Astrocyte (in vitro differentiated cells and primary cell): ENCODE measurements around the gene KLK7. TPM values are rescaled to one million over a fixed set of nuclear protein-coding genes. Genes with fewer than 3 reads are reported as not detected.

Experiments
- DNase-seq: peaks from one replicate; pipeline ENCODE4 v3.0.0-alpha.2; 2010; ENCODE audit warnings: low read depth
- FAIRE-seq: peaks from 2 replicates; lab custom pipeline; 2011; peaks lifted over from hg19 to GRCh38; lab: Jason Lieb, UNC
- H2AFZ ChIP-seq: 2 replicates; pipeline ENCODE4 v1.6.0; 2012; ENCODE audit warnings: low read depth, low read length, inconsistent platforms
- H3K27ac ChIP-seq: 2 replicates; pipeline ENCODE4 v1.5.1; 2011; ENCODE audit warnings: low read depth, low read length, inconsistent platforms
- H3K27me3 ChIP-seq: 2 replicates; pipeline ENCODE4 v1.6.0; 2011; ENCODE audit warnings: low read length, inconsistent platforms; ENCODE audit not compliant: insufficient read depth
- H3K36me3 ChIP-seq: 2 replicates; pipeline ENCODE4 v1.5.1; 2011; ENCODE audit warnings: low read length, inconsistent platforms; ENCODE audit not compliant: insufficient read depth
- H3K4me1 ChIP-seq: 2 replicates; pipeline ENCODE4 v1.5.1; 2011; ENCODE audit warnings: low read length, inconsistent platforms; ENCODE audit not compliant: insufficient read depth
- H3K4me2 ChIP-seq: 2 replicates; pipeline ENCODE4 v1.6.0; 2012; ENCODE audit warnings: low read length, inconsistent platforms
- H3K4me3 ChIP-seq: 2 replicates; pipeline ENCODE4 v1.5.1; 2011; ENCODE audit warnings: low read depth, mild to moderate bottlenecking, low read length, inconsistent platforms; ENCODE audit not compliant: insufficient read depth
- H3K79me2 ChIP-seq: 2 replicates; pipeline ENCODE4 v1.6.0; 2012; ENCODE audit warnings: mild to moderate bottlenecking, low read length, inconsistent platforms; ENCODE audit not compliant: insufficient read depth
- H3K9ac ChIP-seq: 2 replicates; pipeline ENCODE4 v1.6.0; 2012; ENCODE audit warnings: mild to moderate bottlenecking, low read length, inconsistent platforms
- H3K9me3 ChIP-seq: 2 replicates; pipeline ENCODE4 v1.5.1; 2012; ENCODE audit warnings: low read depth, mild to moderate bottlenecking, low read length, inconsistent platforms; ENCODE audit not compliant: insufficient read depth
- H4K20me1 ChIP-seq: 2 replicates; pipeline ENCODE4 v1.6.0; 2012; ENCODE audit warnings: low read length, inconsistent platforms; ENCODE audit not compliant: insufficient read depth
- H3K27ac Mint-ChIP-seq: one replicate; pipeline ENCODE4 v1.8.0; 2021; ENCODE audit warnings: mild to moderate bottlenecking, mixed read lengths; ENCODE audit not compliant: unreplicated experiment
- H3K27me3 Mint-ChIP-seq: one replicate; pipeline ENCODE4 v1.8.0; 2021; ENCODE audit warnings: low read depth, mixed read lengths; ENCODE audit not compliant: unreplicated experiment
- H3K36me3 Mint-ChIP-seq: one replicate; pipeline ENCODE4 v1.8.0; 2021; ENCODE audit warnings: low read depth, mixed read lengths; ENCODE audit not compliant: unreplicated experiment
- H3K4me1 Mint-ChIP-seq: one replicate; pipeline ENCODE4 v1.8.0; 2021; ENCODE audit warnings: low read depth, mixed read lengths; ENCODE audit not compliant: unreplicated experiment
- H3K4me3 Mint-ChIP-seq: one replicate; pipeline ENCODE4 v1.8.0; 2021; ENCODE audit warnings: mild to moderate bottlenecking, moderate library complexity, mixed read lengths; ENCODE audit not compliant: unreplicated experiment
- H3K9me3 Mint-ChIP-seq: one replicate; pipeline ENCODE4 v1.8.0; 2021; ENCODE audit warnings: mild to moderate bottlenecking, mixed read lengths; ENCODE audit not compliant: unreplicated experiment
- CTCF ChIP-seq: IDR thresholded peaks from 2 replicates; pipeline ENCODE4 v1.5.1; 2011; ENCODE audit warnings: low read depth, mild to moderate bottlenecking, inconsistent platforms, low read length, moderate library complexity; ENCODE audit not compliant: insufficient read depth
- EZH2 ChIP-seq: IDR thresholded peaks from 2 replicates; pipeline ENCODE4 v1.6.1; 2012; ENCODE audit warnings: mild to moderate bottlenecking, low read length, inconsistent platforms; ENCODE audit not compliant: insufficient read depth
- total RNA-seq: library from RNA; stranded (reverse); gene quantifications from 2 replicates; pipeline ENCODE4 v1.2.1, GENCODE V29; 2021

The KLK7 gene
- total RNA-seq, 1 donor from 2014 or later: not detected

- peaks cover 11% of the 10 kb centered on the region for H3K9me3 Mint-ChIP-seq
- H3K79me2 ChIP-seq: no peaks in the 10 kb centered on the region
- H3K27me3 ChIP-seq: peaks cover 5% of the 10 kb centered on the region
- no peaks in the 10 kb centered on the region for H3K36me3 ChIP-seq
- no peak overlapping the region for H3K4me2 ChIP-seq
- TF ChIP-seq CTCF: no peak
- no peak for TF ChIP-seq EZH2
- H3K9me3 ChIP-seq: no peaks in the 10 kb centered on the region
- H3K9ac ChIP-seq: no peak overlapping the region
- H4K20me1 ChIP-seq: no peaks in the 10 kb centered on the region
- H2AFZ ChIP-seq: no peak overlapping the region
- peaks cover 57% of the 10 kb centered on the region for H3K27me3 Mint-ChIP-seq
- H3K27ac Mint-ChIP-seq: peak overlapping the region; percentile 87
- H3K4me1 Mint-ChIP-seq: peaks cover 5% of the 10 kb centered on the region
- FAIRE-seq (no peak), DNase-seq (no peak)
- no peak overlapping the region for H3K27ac ChIP-seq
- no peaks in the 10 kb centered on the region for H3K36me3 Mint-ChIP-seq
- no peaks in the 10 kb centered on the region for H3K4me1 ChIP-seq
- H3K4me3 Mint-ChIP-seq: no peak overlapping the region
- no peak overlapping the region for H3K4me3 ChIP-seq
Observed at GRCh38 chr19:51015691-51016267, 32.1 kb upstream of the KLK7 start.

GRCh38 chr19:51014242-51014641 is 30.5 kb upstream of the KLK7 start:
- peaks cover 11% of the 10 kb centered on the region for H3K9me3 Mint-ChIP-seq
- H3K27me3 Mint-ChIP-seq: peaks cover 62% of the 10 kb centered on the region
- no peaks in the 10 kb centered on the region for H3K9me3 ChIP-seq
- peaks cover 5% of the 10 kb centered on the region for H3K4me1 Mint-ChIP-seq
- H3K4me3 Mint-ChIP-seq: no peak overlapping the region
- no peak overlapping the region for H3K9ac ChIP-seq
- no peaks in the 10 kb centered on the region for H3K79me2 ChIP-seq
- H3K27ac ChIP-seq: no peak overlapping the region
- TF ChIP-seq CTCF (no peak), EZH2 (no peak)
- no peaks in the 10 kb centered on the region for H3K4me1 ChIP-seq
- H3K27me3 ChIP-seq: peaks cover 5% of the 10 kb centered on the region
- no peaks in the 10 kb centered on the region for H4K20me1 ChIP-seq
- H3K27ac Mint-ChIP-seq: no peak overlapping the region
- H3K36me3 Mint-ChIP-seq: no peaks in the 10 kb centered on the region
- no peaks in the 10 kb centered on the region for H3K36me3 ChIP-seq
- no peak for FAIRE-seq
- no peak overlapping the region for H3K4me3 ChIP-seq
- no peak for DNase-seq
- no peak overlapping the region for H2AFZ ChIP-seq
- H3K4me2 ChIP-seq: no peak overlapping the region

GRCh38 chr19:51012661-51013190 is 29.0 kb upstream of the KLK7 start:
- Histone ChIP-seq H3K4me1 (no peaks in the 10 kb centered on the region), H2AFZ (no peak overlapping the region), H3K9ac (no peak overlapping the region), H3K79me2 (no peaks in the 10 kb centered on the region), H3K27ac (no peak overlapping the region), H3K4me3 (no peak overlapping the region), H3K27me3 (peaks cover 5% of the 10 kb centered on the region), H3K9me3 (no peaks in the 10 kb centered on the region), H4K20me1 (no peaks in the 10 kb centered on the region), H3K36me3 (no peaks in the 10 kb centered on the region), H3K4me2 (no peak overlapping the region)
- peaks cover 57% of the 10 kb centered on the region for H3K27me3 Mint-ChIP-seq
- FAIRE-seq: no peak
- TF ChIP-seq CTCF (no peak), EZH2 (no peak)
- no peak for DNase-seq
- H3K27ac Mint-ChIP-seq: no peak overlapping the region
- no peaks in the 10 kb centered on the region for H3K36me3 Mint-ChIP-seq
- H3K4me1 Mint-ChIP-seq: peaks cover 3% of the 10 kb centered on the region
- peaks cover 9% of the 10 kb centered on the region for H3K9me3 Mint-ChIP-seq
- H3K4me3 Mint-ChIP-seq: no peak overlapping the region
